Superior temporal gyrus (tissue), 1 donor: ENCODE data around the gene PLXDC1.
"Not testable (repeated sequence)": the region's sequence is repeated elsewhere in the genome, so short reads cannot be mapped to it uniquely, and the experiment has no call there.

Source experiments
- DNase-seq: peaks from one replicate; pipeline ENCODE4 v3.0.0-alpha.2; 2016; ENCODE audit errors: extremely low spot score

PLXDC1 gene

DNA sequence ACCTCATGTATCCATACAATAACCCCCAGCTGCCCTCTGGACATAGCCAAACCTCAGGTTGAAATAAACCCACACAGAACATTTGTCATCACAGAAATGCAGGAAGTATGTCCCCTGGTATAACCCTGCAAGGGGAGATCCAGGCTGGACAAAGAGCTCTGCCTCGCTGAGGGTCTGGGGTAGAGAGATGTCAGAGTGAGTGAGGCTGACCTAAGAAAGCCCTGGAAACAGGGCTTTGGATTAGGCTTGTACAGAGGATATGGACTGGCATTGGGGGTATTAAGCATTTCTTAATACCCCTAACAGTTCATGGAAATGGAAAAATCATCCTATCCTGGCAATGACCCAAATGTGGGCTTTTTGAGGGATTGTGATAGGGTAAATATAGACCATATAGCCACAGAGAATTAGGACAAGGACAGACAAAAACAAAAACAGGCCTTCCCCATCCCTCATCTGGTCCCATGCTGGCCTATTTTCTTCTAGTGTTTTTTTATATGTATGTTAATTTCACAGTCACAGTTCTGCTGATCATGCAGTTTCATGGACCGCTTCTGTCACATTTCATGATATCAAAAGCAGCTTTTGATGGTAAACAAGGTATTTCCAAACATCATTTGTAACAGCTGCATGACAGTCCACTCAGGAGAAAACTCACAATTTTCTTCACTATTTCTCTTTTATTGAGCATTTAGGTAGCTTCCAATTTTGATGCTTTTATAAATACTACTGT lies 26.1 kb downstream of the PLXDC1 start:
- DNase-seq: no peak

DNA sequence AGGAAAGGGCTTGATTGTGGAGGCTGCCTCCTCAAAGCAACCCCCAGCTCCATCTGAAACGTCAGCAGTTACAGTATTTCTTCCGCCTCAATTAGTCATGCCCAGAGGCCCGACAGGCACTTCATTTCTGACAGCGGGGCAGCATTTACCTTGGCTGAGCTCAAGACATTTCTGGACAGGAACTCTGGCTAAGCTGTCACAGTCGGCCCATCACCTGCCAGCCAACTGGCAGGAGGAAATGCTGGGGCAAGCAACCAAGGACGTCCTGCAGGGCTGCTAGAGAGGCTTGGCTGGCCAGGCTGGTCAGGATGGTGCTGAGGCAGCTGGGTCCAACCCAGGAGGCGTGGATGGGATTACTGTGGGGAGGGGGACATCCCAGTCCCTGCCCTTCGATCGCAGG lies 27.8 kb downstream of the PLXDC1 start:
- no peak for DNase-seq

DNA sequence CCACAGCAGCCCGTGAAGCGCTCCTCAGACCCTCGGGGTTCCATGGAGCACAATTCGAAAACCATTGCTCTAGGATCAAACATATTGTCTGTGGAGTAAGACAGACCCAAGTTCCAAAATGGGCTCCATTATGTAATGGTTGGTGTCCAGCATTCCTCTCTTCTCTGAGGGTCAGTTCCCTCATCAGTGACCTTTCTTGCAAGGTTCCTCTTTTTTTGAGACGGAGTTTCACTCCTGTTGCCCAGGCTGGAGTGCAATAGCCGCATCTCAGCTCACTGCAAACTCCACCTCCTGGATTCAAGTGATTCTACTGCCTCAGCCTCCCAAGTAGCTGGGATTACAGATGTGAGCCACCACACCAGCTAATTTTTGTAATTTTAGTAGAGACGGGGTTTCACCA lies 28.4 kb downstream of the PLXDC1 start:
- DNase-seq: no peak

DNA sequence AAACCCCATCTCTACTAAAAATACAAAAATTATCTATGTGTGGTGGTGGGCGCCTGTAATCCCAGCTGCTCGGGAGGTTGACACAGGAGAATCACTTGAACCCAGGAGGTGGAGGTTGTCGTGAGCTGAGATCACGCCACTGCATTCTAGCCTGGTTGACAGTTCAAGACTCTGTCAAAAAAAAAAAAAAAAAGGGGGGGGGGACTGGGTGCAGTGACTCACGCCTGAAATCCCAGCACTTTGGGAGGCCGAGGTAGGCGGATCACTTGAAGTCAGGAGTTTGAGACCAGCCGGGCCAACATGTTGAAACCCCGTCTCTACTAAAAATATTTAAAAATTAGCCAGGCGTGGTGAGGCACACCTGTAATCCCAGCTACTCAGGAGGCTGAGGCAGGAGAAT lies 29.5 kb downstream of the PLXDC1 start:
- not testable (repeated sequence) for DNase-seq

DNA sequence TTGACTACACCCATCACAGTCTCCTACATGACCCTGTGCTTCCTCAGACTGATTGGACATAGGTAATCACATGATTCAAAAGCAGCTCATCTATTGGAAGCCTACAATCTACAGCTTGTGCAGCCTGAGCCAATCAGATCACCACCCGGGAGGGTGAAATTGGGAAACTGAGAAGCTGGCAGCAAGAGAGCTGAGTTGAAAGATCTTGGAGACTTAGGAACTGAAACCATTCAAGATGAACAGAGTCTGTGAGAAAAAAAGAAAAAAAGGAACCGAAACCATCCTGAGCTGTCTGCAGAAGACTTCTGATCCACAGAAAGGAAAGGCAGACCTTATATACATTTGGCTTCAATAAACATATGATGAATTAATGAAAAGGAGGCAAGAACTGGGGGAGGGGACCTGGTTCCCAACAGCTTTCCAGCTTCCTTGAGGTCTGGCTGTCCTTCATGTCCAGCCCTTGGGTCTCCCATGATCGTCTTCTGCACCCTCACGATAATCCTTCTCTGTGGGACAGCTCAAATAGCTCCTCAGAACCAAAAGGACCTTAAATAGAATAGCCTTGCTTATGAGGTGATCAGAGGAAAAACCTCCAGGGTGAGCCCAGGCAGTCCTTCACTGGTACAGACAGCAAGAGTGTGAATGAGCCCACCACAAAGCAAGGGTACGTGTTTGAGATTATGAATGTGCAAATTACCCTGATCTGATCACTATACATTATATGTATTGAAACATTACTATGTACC lies 32.6 kb downstream of the PLXDC1 start:
- DNase-seq: peak; percentile 29

DNA sequence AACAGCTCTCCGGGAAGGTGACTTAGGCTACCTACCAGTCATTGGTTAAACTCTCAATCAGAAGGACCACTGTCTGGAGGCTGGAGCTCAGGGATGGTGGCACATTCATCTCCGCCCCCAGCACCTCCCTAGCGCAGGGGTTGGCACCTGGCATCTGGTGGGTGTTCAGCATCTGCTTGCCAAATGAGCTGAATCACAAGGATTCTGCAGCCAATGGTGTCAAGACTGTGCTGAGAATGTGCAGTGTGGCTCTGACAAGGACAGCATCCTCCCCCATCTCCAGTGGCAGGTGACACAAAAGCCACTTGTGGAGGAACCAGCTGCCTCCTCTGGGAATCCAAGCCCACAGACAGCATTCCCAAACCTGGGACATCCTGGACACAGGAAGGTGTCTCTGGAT lies 35.2 kb downstream of the PLXDC1 start:
- DNase-seq: peak; percentile 45

DNA sequence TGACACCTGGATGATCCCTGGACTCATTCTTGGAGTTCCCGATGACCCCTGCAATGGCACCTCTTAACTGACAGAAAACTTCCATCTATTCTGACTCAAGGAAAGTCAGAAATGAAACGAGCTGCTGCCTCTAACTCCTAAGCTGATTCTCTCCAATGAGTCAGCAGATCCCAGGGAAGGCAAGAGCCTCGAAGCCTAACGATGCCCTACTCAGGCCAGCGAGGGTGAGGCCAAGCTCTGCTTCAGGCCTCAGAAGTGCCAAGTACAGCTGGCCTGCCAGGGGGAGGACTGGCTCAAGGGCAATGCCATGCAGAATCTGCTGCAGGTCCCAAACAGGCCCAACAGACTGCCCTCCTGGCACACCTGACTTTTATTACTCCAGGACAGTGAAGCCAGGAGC lies 36.3 kb downstream of the PLXDC1 start:
- peak; percentile 20 for DNase-seq

DNA sequence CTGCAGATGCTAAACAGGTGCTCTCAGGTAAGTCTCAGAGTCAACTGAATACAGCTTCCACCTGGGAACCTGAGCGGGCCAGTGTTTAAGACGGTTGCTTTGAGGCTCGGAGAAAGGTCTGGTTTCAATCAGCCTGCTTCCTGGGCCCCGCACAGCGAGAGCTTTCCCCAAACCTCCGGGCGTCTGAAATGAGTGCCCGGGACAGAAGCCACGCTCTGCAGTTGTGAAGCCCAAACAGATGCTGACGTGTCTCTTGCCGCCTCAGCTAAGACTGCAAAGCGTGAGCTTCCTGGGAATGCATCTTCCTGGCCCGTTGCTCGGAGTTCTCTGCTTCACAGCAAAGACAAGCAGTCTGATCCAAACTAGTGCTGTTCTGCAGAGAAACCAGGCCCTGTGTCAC lies 36.7 kb downstream of the PLXDC1 start:
- DNase-seq: peak; percentile 16

DNA sequence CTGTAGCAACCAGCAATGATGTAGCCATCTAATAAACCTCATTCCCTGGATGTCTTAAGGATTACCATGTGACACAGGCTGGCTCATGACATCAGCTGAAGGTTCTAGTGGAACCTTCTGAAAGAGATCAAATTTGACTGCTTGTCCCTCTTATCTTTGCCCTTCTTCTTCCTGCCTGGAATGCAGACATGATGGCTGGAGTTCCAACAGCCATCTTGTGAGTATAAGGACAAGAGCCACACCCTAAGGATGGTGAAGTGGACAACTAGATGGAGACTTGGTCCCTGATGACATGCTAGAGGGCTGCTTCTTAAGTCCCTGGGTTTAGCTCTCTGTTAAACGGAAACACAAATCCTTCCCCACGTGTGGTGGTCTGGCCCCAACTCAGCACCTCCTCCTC lies 37.6 kb downstream of the PLXDC1 start:
- DNase-seq: no peak

DNA sequence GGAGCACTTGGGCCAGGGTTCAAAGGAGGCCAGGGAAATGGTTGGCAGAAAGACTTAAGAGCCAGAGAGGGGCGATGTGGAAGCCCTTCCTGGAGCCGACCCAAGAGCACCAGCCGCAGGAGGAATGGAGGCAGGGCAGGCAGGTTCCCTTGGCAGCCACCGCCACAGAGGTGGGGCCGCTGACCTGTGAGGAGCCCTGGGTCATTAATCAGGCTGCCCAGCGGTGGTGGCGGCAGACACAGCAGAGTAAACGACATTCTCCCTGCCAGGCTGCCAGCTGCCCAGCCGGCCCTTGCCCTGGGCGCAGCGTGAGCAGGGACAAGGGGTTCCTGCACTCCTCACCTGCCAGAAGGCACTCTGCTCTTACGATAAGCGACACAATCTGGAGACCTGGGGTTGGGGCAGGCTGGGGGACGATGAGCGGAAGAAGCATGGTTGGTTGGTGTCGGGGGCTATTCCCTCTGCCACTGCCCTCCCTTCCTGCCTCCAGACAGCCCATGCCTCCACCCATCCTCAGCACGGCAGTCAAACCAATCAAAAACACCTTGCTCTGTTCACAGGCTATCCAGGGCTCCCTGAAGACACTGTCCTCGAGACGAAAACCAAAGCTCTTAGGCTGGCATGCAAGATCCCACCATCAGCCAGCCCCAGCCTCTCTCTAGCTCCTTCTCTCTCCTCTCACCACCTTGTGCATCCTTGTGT lies 40.9 kb downstream of the PLXDC1 start:
- no peak for DNase-seq

DNA sequence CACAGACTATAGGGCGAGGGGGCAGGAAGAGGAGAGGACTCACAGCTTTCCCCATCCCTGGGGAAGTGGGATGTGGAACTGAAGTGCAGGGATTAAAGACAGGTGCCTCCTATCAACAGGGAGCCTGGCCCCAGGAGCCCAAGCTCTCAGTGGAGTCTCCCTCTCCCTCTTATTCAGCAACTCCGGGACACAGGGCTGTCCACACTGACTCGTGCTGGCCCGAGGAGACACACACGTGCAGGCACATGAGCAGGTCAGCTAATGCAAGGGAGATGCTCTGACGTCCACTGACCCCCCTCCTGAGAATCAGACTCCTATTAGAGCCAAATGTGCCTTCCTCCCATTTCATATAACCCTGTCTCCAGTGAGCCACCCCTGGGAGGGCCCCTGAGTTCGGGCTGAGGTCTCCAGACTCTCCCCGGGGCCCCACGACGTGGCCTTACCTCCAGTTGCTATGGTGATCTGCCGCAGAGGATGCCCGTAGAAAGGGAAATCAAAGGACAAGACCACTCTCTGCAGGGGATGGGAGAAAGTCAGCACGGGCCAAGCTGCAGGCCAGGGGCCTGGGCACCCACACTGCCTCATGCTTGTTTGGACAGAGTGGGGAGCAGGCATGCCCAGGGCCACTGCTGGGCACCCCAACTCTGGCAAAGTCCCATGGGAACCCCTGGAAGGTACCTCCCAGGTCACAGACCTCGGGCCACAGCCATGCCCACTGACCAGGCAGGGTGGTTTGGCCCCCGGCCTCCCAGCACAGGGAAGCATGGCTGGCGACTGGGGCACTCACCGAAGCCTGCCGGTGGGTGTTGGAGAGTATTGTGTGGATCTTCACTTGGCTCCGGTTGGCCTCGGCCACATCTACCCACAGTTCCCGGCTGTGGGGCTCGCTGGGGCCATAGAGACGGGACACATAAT lies 42.7 kb downstream of the PLXDC1 start:
- DNase-seq: no peak

DNA sequence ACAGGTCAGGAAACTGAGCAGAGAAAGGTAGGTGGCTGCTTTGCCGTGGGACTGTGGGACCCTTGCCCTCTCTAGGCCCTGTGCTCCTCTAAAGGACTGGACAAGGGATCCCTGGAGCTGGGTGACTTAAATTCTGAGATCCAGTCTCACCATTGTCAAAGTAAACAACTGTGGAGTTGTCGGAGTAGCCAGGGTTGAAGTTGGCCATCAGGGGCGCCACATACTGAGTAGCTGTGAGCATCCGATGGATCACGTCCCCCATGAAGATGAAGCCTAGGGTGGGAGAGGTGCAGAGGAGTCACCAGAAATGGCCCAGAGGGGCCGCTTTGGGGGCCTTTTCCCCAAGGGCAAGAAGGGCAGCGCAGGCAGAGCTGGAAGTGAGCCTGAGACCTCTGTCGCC lies 43.5 kb downstream of the PLXDC1 start:
- no peak for DNase-seq

DNA sequence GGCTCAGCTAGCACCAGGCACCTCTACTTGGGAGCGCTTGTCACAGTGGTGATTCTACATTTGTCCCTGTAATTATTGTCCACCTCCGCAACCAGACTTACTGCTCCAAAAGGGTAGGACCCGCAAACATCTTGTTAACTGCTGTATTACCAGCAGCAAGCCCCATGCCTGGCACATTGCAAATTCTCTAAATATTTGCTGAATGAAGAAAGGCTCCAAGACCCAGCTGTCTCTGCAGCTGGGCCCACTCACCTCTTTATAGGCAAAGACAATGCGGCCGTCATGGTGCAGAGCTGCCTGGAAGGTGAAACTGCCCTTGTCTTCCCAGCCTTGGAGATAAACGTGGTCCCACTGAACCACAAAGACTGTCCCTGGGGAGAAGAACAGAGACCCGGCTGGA lies 44.3 kb downstream of the PLXDC1 start:
- no peak for DNase-seq

DNA sequence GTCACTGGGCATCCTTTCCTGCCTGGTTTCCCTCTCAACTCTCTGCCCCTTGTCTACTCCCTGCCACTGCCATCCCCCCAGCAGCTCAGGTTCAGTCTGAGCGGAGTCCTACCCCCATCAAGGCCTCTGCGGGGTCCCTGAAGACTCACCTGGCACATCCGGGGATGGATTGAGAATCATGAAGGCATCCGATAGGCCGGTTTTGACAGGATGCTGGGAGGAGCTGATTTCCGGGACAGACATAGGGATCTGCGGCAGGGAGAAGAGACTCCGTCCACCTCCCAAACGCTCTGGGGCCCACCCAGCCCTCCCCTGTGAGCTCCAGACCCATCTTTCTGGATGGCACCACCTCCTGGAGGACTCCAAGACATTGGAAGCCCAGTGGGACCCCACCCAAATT lies 45.7 kb downstream of the PLXDC1 start:
- DNase-seq: no peak

DNA sequence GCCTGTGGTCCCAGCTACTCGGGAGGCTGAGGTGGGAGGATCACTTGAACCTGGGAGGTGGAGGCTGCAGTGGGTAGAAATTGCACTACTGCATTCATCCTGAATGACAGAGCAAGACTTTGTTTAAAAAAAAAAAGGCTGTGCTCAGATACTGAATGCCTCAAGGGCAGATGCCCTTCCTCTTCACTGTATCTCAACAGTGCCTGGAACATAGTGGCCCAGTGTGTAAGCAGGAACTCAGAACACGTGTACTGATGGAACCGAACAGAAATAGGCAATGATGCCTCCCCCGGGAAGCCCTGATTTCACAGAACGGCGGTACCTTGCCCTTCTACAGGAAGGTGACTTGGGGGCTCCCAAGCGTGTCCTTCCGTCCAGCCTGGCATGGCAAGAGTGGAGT lies 46.8 kb downstream of the PLXDC1 start:
- no peak for DNase-seq

DNA sequence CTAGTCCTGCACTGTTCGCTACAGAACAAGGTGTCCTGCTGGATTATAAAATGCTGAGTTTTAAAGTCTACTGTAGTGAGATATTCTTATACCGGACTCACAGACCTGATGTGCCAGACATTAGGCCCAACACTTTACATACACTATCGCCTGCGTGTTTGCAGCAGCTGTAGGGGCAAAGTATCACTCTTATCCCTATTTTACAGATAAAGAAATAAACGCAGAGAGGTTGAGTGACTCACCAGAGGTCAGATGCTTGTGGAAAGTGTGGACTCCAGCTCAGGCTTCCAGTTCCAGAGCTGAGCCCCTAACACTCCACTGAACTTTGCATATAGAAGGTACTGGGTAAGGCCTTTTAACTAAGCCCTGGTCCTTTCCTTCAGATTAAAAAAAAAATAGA lies 47.4 kb downstream of the PLXDC1 start:
- no peak for DNase-seq

DNA sequence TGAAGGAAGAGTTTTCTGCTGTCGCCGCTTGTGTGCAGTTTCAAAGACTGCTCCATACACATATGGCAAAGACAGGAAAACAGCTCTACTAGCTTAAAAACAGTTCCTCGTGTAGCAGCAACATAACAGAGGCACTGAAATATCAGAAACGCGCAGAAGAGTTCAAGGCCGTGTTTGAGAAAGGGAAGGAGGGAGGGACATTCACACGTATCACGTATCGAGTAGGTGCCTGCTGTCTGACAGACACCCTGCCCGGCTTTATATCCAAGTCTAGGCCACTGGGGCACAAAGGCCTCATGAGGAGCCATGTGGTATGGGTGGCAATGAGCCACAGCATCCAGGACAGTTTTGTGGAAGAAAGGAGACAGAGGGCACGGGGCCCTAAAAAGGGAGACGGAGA lies 50.3 kb downstream of the PLXDC1 start:
- no peak for DNase-seq

DNA sequence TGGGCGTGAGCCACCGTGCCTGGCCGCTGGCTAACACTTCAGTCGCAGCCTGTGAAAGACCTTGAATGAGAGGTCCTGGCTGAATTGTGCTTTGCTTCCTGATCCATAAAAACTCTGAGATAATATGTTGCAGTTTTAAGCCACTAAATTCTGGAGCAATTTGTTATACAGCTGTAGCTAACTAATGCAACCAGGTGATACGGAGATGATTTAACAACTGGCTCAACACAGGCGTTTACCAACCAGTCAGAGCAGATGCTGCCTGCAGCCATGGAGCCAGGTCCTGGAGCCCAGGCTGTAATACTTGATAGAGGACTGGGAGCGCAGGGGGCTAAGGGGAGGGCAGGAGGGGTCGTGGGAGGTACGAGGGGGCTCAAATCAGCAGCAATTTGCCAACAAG lies 50.9 kb downstream of the PLXDC1 start:
- no peak for DNase-seq

DNA sequence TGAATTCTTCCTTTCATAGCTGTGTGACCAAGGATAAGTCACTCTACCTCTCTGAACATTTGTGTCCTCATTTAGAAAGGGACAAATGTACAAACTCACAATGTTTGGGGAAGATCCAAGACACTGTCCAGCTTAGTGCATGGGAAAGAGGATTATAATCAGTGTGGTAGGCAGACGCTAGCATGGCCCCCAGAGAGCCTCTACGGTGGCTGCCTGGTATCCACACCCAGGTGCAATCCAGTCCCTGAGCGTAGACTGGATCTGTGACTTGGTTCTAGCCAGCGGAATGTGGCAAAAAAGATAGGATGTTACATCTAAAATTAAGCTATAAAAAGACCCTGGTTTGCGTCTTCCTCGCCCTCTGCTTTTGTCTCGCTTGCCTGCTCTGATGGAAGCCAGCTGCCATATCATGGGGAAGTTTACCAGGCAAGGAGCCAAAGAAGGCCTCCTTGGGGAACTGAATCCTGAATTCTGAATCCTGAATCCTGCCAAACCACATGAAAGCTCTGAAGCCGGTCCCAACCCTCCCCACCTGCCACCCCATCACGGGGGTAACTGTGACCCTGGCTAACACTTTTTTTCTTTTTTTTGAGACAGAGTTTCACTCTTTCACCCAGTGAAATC lies 51.7 kb downstream of the PLXDC1 start:
- no peak for DNase-seq

DNA sequence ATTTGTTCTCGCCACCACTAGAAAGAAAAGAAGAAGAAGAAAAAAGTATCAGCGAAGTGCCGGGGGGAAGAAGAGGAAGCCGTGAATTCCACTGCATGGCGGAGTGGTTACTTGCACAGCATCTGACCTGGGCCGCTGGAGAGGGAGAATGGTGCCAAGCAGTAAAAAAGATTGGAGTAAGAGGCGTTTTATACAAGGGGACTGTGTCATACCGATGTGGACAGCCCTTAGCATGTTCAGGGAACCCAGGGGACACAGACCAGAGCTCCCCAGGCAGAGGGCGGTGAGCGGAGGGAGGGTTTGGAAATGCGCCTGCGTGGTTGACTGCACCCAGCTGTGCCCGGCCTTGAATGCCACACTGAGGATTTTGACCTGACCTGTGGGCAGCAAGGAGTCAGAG lies 52.8 kb downstream of the PLXDC1 start:
- DNase-seq: no peak

DNA sequence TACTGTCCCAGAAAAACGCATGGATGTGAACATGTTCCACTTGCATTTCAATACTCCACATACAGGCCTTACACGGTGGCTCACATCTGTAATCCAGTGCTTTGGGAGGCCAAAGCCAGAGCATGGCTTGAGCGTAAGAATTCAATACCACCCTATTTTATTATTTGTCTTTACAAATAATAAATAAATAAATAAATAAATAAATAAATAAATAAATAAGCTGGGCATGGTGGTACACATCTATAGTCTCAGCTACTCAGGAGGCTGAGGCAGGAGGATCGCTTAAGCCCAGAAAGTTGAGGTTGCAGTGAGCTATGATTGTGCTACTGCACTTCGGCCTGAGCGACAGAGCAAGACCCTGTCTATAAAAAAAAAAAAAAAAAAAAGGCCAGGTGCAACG lies 53.9 kb downstream of the PLXDC1 start:
- no peak for DNase-seq

DNA sequence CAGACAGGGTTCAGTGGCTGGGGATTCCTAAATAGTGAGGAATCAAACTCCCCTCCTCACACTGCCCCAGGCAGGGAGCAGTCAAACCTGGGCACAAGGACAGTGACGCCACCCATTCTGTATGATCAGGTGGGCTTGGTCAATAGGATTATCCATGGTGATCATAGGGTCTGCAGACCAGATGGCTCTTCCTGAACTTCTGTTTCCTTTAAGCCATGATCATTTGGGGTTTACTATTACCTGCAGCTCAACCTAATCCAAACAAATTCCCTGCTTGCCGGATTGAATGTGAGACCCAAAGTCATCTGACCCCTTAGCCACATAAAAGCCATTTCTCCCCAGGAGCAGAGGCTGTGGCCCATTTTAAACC lies 54.3 kb downstream of the PLXDC1 start:
- no peak for DNase-seq
